ENCODE data around the gene ACOT9.

Gene ACOT9

GRCh38 chrX:23765449-23765848, 22.4 kb upstream of the ACOT9 start:
- no peak overlapping the region for H3K4me3 ChIP-seq (ENCODE audit: low read depth, low read length)
- TF ChIP-seq CTCF (conservative IDR thresholded peaks at IDR 0.05; ENCODE audit: low read depth, low read length): no peak
- no peak for DNase-seq (ENCODE audit: low read depth)

- no peak for DNase-seq (ENCODE audit: low read depth)
- no peak overlapping the region for H3K4me3 ChIP-seq (ENCODE audit: low read depth, low read length)
These were observed 21.3 kb upstream of the ACOT9 start for GRCh38 chrX:23764188-23764984.

GRCh38 chrX:23759821-23760220, 16.7 kb upstream of the ACOT9 start:
- no peak overlapping the region for H3K4me3 ChIP-seq (ENCODE audit: low read depth, low read length)
- DNase-seq (ENCODE audit: low read depth): no peak
- TF ChIP-seq CTCF (conservative IDR thresholded peaks at IDR 0.05; ENCODE audit: low read depth, low read length): no peak

More at GRCh38 chrX:23764188-23764984, 21.3 kb upstream of the ACOT9 start:
- TF ChIP-seq CTCF (conservative IDR thresholded peaks at IDR 0.05; ENCODE audit: low read depth, low read length): no peak

- no peak overlapping the region for H3K4me3 ChIP-seq (ENCODE audit: low read depth, low read length)
- DNase-seq (ENCODE audit: low read depth): peak; percentile 66
- peak; percentile 70 for TF ChIP-seq CTCF (conservative IDR thresholded peaks at IDR 0.05; ENCODE audit: low read depth, low read length)
These were observed 13.1 kb upstream of the ACOT9 start for GRCh38 chrX:23756165-23756564.

DNA sequence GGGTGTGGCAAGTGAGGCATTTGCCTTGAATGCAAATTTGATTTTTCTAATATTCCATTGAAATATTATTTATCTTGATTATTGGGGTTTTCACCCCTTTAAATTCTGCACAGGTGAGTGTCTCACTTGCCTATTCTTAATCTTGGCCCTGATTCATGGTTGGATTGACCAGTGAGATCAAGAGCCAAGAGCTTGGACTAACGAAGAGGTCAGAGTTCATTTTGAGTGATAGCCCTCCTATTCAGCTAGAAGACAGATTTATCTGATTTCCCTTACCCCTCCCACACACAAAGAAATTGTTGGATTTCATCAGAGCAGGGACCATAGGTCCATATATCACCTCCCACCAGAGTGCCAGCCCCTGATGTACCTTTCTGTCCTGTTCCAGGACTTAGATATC, 11.6 kb upstream of the ACOT9 start:
- no peak for TF ChIP-seq CTCF (conservative IDR thresholded peaks at IDR 0.05; ENCODE audit: low read depth, low read length)
- DNase-seq (ENCODE audit: low read depth): no peak
- H3K4me3 ChIP-seq (ENCODE audit: low read depth, low read length): no peak overlapping the region

GRCh38 chrX:23752740-23753415, 9.8 kb upstream of the ACOT9 start:
- peak; percentile 41 for DNase-seq (ENCODE audit: low read depth)
- no peak for TF ChIP-seq CTCF (conservative IDR thresholded peaks at IDR 0.05; ENCODE audit: low read depth, low read length)
- H3K4me3 ChIP-seq (ENCODE audit: low read depth, low read length): no peak overlapping the region

Data from choroid plexus epithelial cell (primary cell).